ENCODE results near the gene HIVEP2. TPM values are rescaled to one million over a fixed set of nuclear protein-coding genes. Genes with fewer than 3 reads are reported as not detected.

HIVEP2 gene
- total RNA-seq, 3 donors from 2014 or later = 34.9 to 40.9 (median 36.3) TPM

DNA sequence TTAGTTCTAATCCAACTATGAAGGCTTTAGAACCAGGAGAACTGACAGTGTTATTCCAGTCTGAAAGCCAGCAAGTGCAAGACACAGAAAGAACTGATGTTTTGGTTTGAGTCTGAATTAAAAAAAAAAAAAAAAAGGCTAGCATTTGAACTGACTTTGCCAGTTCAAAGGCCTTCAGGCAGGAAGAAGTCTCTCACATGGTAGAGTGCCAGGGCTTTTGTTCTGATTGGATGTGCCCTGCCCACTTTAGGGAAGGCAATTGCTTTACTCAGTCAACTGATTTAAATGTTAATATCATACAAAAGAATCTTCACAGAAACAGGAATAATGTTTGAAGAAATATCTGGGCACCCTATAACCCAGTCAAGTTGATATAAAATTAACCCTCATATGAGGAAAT is 212.2 kb downstream of the HIVEP2 start:
- H3K27me3 Mint-ChIP-seq (ENCODE audit: low read depth) = no peaks in the 10 kb centered on the region
- H3K4me3 Mint-ChIP-seq = no peak overlapping the region
- DNase-seq (no peak), ATAC-seq (no peak)
- peaks cover 3% of the 10 kb centered on the region for H3K9me3 Mint-ChIP-seq
- peaks cover 26% of the 10 kb centered on the region for H3K4me1 Mint-ChIP-seq (ENCODE audit: low read depth)
- no peaks in the 10 kb centered on the region for H3K36me3 Mint-ChIP-seq (ENCODE audit: insufficient read depth)

GRCh38 chr6:142731611-142732010 is 213.4 kb downstream of the HIVEP2 start:
- peaks cover 3% of the 10 kb centered on the region for H3K9me3 Mint-ChIP-seq
- ATAC-seq = no peak
- H3K27me3 Mint-ChIP-seq (ENCODE audit: low read depth) = peaks cover 2% of the 10 kb centered on the region
- H3K4me1 Mint-ChIP-seq (ENCODE audit: low read depth) = peaks cover 26% of the 10 kb centered on the region
- no peaks in the 10 kb centered on the region for H3K36me3 Mint-ChIP-seq (ENCODE audit: insufficient read depth)
- DNase-seq = no peak
- H3K4me3 Mint-ChIP-seq = no peak overlapping the region

- Mint-ChIP-seq H3K4me3 (no peak overlapping the region), H3K36me3 (ENCODE audit: insufficient read depth) (no peaks in the 10 kb centered on the region)
- no peak for ATAC-seq
Observed at GRCh38 chr6:142729618-142730017, 215.4 kb downstream of the HIVEP2 start.

GRCh38 chr6:142728910-142729481 is 216.0 kb downstream of the HIVEP2 start:
- DNase-seq (no peak), ATAC-seq (no peak)
- H3K4me1 Mint-ChIP-seq (ENCODE audit: low read depth) = peaks cover 30% of the 10 kb centered on the region
- peaks cover 3% of the 10 kb centered on the region for H3K9me3 Mint-ChIP-seq
- no peaks in the 10 kb centered on the region for H3K36me3 Mint-ChIP-seq (ENCODE audit: insufficient read depth)
- H3K4me3 Mint-ChIP-seq = peak overlapping the region; percentile 33
- H3K27me3 Mint-ChIP-seq (ENCODE audit: low read depth) = peaks cover 2% of the 10 kb centered on the region

More at GRCh38 chr6:142729618-142730017, 215.4 kb downstream of the HIVEP2 start:
- peaks cover 30% of the 10 kb centered on the region for H3K4me1 Mint-ChIP-seq (ENCODE audit: low read depth)
- peaks cover 3% of the 10 kb centered on the region for H3K9me3 Mint-ChIP-seq
- no peak for DNase-seq
- H3K27me3 Mint-ChIP-seq (ENCODE audit: low read depth) = peaks cover 2% of the 10 kb centered on the region

GRCh38 chr6:142728364-142728763 is 216.6 kb downstream of the HIVEP2 start:
- DNase-seq = no peak
- Mint-ChIP-seq H3K36me3 (ENCODE audit: insufficient read depth) (no peaks in the 10 kb centered on the region), H3K4me3 (no peak overlapping the region), H3K9me3 (peaks cover 1% of the 10 kb centered on the region), H3K4me1 (ENCODE audit: low read depth) (peaks cover 30% of the 10 kb centered on the region), H3K27me3 (ENCODE audit: low read depth) (peaks cover 2% of the 10 kb centered on the region)
- no peak for ATAC-seq

DNA sequence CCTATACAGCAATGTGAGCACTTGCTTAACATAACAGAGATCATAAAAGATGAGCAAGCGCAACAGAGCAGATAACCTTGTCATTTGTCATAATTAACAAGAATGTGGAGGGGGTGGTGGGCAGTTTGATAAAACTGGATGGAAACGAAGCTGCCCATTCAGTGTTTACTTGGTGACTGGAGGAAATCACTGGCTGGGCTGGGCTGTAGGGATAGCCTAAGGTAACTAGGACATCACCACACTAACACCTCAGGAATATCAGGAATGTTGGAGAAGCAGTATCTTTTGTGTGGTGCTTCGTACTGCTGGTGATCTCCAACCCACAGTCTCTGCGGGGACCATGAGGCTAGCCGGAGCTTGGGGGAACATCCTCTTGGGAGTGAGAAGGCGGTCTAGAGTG is 218.4 kb downstream of the HIVEP2 start:
- H3K4me3 Mint-ChIP-seq = no peak overlapping the region
- no peaks in the 10 kb centered on the region for H3K36me3 Mint-ChIP-seq (ENCODE audit: insufficient read depth)
- H3K9me3 Mint-ChIP-seq = no peaks in the 10 kb centered on the region
- ATAC-seq (no peak), DNase-seq (no peak)
- peaks cover 4% of the 10 kb centered on the region for H3K27me3 Mint-ChIP-seq (ENCODE audit: low read depth)
- H3K4me1 Mint-ChIP-seq (ENCODE audit: low read depth) = peaks cover 19% of the 10 kb centered on the region

DNA sequence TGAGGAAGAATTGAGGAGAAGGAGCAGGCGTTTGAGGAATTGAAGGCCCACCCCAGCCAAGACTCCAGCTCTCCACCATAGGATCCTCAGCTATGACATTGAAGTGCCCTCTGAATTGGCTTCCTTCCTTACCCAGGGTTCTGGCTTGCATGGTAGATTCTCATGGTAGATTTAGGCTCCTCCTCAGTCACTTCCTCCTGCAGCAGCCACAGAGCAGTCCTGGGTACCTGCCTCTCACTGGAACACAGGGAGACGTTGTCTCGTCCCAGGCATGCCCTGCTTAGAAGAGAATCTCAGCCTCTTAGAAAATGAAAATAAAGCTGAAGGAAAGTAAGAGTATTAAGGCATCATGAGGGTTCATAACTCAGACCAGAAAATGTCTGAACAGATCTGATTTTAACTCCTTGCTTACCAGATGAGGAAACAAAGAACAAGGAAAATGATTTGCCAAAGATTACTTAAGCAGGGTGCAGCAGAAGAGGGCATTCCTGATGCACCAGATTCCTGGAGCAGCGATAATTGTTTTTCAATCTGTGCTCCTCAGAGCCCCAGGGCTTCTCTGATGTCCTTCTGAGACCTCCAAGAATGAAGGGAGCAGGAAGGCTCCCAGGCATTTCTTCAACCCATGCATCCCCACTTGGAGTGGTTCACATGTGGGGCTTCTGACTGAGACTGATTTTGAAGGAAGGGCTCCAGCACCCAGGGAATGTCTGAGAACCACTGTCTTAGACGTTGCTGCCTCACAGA is 219.8 kb downstream of the HIVEP2 start:
- Mint-ChIP-seq H3K4me1 (ENCODE audit: low read depth) (peaks cover 17% of the 10 kb centered on the region), H3K9me3 (peaks cover 3% of the 10 kb centered on the region), H3K4me3 (no peak overlapping the region), H3K27me3 (ENCODE audit: low read depth) (peaks cover 4% of the 10 kb centered on the region), H3K36me3 (ENCODE audit: insufficient read depth) (no peaks in the 10 kb centered on the region)
- ATAC-seq (no peak), DNase-seq (no peak)

DNA sequence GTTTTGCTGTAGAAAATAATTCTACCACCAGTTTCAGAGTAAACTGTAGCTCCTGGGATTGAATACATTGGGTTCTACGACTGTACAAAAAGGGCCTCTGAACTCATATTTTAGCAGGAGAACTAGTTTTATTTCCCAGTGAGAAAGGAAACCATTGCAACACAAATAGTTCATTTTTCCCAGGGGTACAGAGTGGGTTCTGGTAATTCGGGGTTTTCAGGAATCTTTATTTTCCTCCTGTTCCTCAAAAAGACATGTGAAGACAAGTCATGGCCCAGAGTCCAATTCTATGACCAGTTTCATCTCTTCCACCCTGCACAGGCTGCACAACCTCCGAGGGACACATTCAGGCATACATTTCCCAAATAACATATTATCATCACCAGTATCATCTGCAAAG is 222.1 kb downstream of the HIVEP2 start:
- ATAC-seq (no peak), DNase-seq (no peak)
- peaks cover 6% of the 10 kb centered on the region for H3K27me3 Mint-ChIP-seq (ENCODE audit: low read depth)
- H3K36me3 Mint-ChIP-seq (ENCODE audit: insufficient read depth) = peaks cover 4% of the 10 kb centered on the region
- no peak overlapping the region for H3K4me3 Mint-ChIP-seq
- peaks cover 24% of the 10 kb centered on the region for H3K9me3 Mint-ChIP-seq
- peaks cover 4% of the 10 kb centered on the region for H3K4me1 Mint-ChIP-seq (ENCODE audit: low read depth)

- H3K27me3 Mint-ChIP-seq (ENCODE audit: low read depth) = peaks cover 6% of the 10 kb centered on the region
- H3K4me3 Mint-ChIP-seq = no peak overlapping the region
- peaks cover 4% of the 10 kb centered on the region for H3K4me1 Mint-ChIP-seq (ENCODE audit: low read depth)
- ATAC-seq (no peak), DNase-seq (no peak)
- H3K36me3 Mint-ChIP-seq (ENCODE audit: insufficient read depth) = peaks cover 6% of the 10 kb centered on the region
- peaks cover 25% of the 10 kb centered on the region for H3K9me3 Mint-ChIP-seq
Observed at GRCh38 chr6:142722012-142722411, 223.0 kb downstream of the HIVEP2 start.

DNA sequence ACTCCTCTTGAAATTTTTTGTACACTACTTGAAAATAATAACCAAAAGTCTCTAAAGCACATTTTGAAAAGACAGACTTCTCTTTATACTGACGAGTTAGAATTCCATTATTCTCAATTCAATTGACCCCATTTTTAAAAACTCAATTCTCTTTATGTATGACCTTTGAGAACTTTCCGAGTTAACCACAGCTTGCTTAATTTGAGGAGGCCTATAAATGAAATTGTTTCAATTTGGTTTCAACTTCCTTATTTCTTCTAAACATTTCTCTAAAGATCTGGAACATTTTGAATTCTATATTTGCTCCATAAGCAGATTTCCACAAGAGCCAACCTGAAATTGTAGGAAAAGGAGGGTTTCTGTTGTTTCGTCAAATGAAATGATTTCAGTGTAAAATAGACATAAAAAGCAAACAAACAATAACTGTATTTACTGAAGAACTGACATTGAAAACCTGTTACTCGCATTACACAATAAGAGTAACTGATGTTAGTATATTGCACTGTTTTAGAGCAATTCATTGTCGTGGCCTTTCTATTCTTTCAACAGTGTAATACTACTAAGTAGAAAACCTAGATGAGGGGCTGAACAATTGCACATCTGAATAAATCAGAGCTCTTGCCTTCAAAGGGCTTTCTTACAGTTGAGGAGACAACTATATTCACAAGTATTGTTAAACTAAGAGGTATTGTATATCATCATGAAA is 223.6 kb downstream of the HIVEP2 start:
- H3K4me1 Mint-ChIP-seq (ENCODE audit: low read depth) = peaks cover 4% of the 10 kb centered on the region
- H3K27me3 Mint-ChIP-seq (ENCODE audit: low read depth) = peaks cover 4% of the 10 kb centered on the region
- ATAC-seq = no peak
- H3K9me3 Mint-ChIP-seq = peaks cover 25% of the 10 kb centered on the region
- peaks cover 6% of the 10 kb centered on the region for H3K36me3 Mint-ChIP-seq (ENCODE audit: insufficient read depth)
- H3K4me3 Mint-ChIP-seq = no peak overlapping the region
- no peak for DNase-seq

DNA sequence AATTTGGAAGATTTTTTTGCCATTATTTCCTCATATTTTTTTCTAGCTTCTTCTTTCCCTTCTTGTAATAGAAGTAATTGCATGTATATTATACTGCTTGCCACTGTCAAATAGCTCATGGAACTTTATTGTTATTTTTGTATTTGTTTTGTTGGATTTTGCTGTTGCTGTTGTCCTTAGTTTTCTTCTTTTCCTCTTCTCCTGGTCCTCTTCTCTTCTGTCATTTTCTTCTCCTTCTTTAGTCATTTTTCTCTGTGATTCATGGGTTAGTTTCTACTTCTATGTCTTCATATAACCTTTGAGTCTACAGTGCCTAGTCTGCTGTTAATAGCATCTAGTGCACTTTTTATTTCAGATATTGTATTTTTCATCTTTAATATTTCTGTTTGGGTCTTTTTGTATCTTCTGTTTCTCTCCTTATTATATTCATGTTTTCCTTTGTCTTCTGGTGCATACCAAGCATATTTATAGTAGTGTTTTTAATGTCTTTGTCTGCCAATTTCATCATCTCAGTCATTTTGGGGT is 226.2 kb downstream of the HIVEP2 start:
- H3K4me3 Mint-ChIP-seq = no peak overlapping the region
- peaks cover 25% of the 10 kb centered on the region for H3K9me3 Mint-ChIP-seq
- ATAC-seq = no peak
- peaks cover 6% of the 10 kb centered on the region for H3K36me3 Mint-ChIP-seq (ENCODE audit: insufficient read depth)
- peaks cover 4% of the 10 kb centered on the region for H3K27me3 Mint-ChIP-seq (ENCODE audit: low read depth)
- no peak for DNase-seq
- peaks cover 5% of the 10 kb centered on the region for H3K4me1 Mint-ChIP-seq (ENCODE audit: low read depth)

GRCh38 chr6:142716097-142716496 is 228.9 kb downstream of the HIVEP2 start:
- peaks cover 2% of the 10 kb centered on the region for H3K27me3 Mint-ChIP-seq (ENCODE audit: low read depth)
- H3K4me3 Mint-ChIP-seq = no peak overlapping the region
- DNase-seq (no peak), ATAC-seq (no peak)
- H3K4me1 Mint-ChIP-seq (ENCODE audit: low read depth) = peaks cover 5% of the 10 kb centered on the region
- peaks cover 6% of the 10 kb centered on the region for H3K36me3 Mint-ChIP-seq (ENCODE audit: insufficient read depth)
- H3K9me3 Mint-ChIP-seq = peaks cover 25% of the 10 kb centered on the region

- peaks cover 6% of the 10 kb centered on the region for H3K36me3 Mint-ChIP-seq (ENCODE audit: insufficient read depth)
- peaks cover 22% of the 10 kb centered on the region for H3K9me3 Mint-ChIP-seq
- peaks cover 5% of the 10 kb centered on the region for H3K4me1 Mint-ChIP-seq (ENCODE audit: low read depth)
- no peak for ATAC-seq
- no peak overlapping the region for H3K4me3 Mint-ChIP-seq
- no peak for DNase-seq
- H3K27me3 Mint-ChIP-seq (ENCODE audit: low read depth) = peaks cover 2% of the 10 kb centered on the region
Observed at GRCh38 chr6:142714951-142715785, 229.8 kb downstream of the HIVEP2 start.

DNA sequence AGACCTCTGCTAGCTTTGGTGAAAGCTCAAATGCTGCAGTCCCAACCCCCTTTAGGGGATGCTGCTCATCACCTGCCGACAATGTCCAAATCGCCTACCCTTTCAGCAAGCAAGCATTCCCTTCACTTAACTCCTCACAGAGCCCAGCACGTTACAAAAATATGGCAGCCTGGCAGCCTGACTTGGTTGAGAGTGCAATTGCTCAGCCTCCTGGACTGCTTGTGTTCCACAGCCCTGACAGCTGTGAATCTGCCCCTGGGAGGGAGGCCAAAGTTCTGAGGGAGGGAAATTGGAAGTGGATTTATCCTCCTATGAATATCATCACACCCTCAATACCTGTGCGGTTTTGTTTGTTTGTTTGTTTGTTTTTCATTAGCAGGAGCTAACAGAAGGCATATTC is 231.0 kb downstream of the HIVEP2 start:
- H3K4me3 Mint-ChIP-seq = no peak overlapping the region
- peaks cover 2% of the 10 kb centered on the region for H3K27me3 Mint-ChIP-seq (ENCODE audit: low read depth)
- H3K4me1 Mint-ChIP-seq (ENCODE audit: low read depth) = peaks cover 5% of the 10 kb centered on the region
- no peak for DNase-seq
- peaks cover 12% of the 10 kb centered on the region for H3K9me3 Mint-ChIP-seq
- peaks cover 6% of the 10 kb centered on the region for H3K36me3 Mint-ChIP-seq (ENCODE audit: insufficient read depth)
- ATAC-seq = no peak
